ENCODE measurements around the gene C17orf107.

Gene C17orf107

GRCh38 chr17:4947010-4947410 is 47.7 kb downstream of the C17orf107 start:
- no peak overlapping the region for H3K14ac ChIP-seq (ENCODE audit: low read length)
- no peak overlapping the region for H4K91ac ChIP-seq (ENCODE audit: low read depth, low read length, poor library complexity)
- no peak overlapping the region for H4K8ac ChIP-seq (ENCODE audit: low read depth, low read length)
- H2BK15ac ChIP-seq (ENCODE audit: low read length): no peak overlapping the region
- peak overlapping the region; percentile 66 for H3K27ac ChIP-seq (replicated peaks; ENCODE audit: low read length)
- H3K36me3 ChIP-seq (replicated peaks in 1 of 2; ENCODE audit: control insufficient read depth in 2 of 2, insufficient read depth in 2 of 2, low read length in 2 of 2): peaks cover 38 to 51% of the 10 kb centered on the region in 2 donors
- peak overlapping the region; percentile 71 for H3K4me2 ChIP-seq (ENCODE audit: insufficient read depth, low read length, poor library complexity, severe bottlenecking)
- H2AK5ac ChIP-seq (ENCODE audit: low read depth, low read length): no peak overlapping the region
- H2BK120ac ChIP-seq (ENCODE audit: low read depth, low read length): no peak overlapping the region
- no peaks in the 10 kb centered on the region for H3K9me3 ChIP-seq (replicated peaks in 1 of 2; ENCODE audit: control insufficient read depth in 2 of 2, insufficient read depth in 1 of 2, low read depth in 1 of 2, low read length in 2 of 2)
- no peaks in the 10 kb centered on the region for H3K27me3 ChIP-seq (ENCODE audit: control insufficient read depth in 3 of 3, insufficient read depth in 3 of 3, low read depth in 1 of 3, low read length in 3 of 3)
- peaks cover 18 to 22% of the 10 kb centered on the region in 2 donors for H3K4me1 ChIP-seq (ENCODE audit: control insufficient read depth in 2 of 2, insufficient read depth in 1 of 2, low read depth in 1 of 2, low read length in 2 of 2)
- no CpG with 5 or more reads among the region's 7 CpGs for WGBS, 2 donors (ENCODE audit: extremely low coverage in 2 of 2, insufficient read length in 2 of 2, insufficient replicate concordance in 1 of 2)
- no peak for DNase-seq (ENCODE audit: low spot score)
- no peak overlapping the region for H2AFZ ChIP-seq (ENCODE audit: low read length)
- H2BK12ac ChIP-seq (ENCODE audit: low read length): no peak overlapping the region
- H3K18ac ChIP-seq (ENCODE audit: low read length): no peak overlapping the region
- peaks cover 9% of the 10 kb centered on the region for H3K79me1 ChIP-seq (ENCODE audit: low read depth, low read length)
- no peak overlapping the region for H2BK5ac ChIP-seq (ENCODE audit: low read length)
- peak overlapping the region; percentile 75 to 100 for H3K4me3 ChIP-seq (ENCODE audit: low read length in 2 of 2)
- H3K9ac ChIP-seq (ENCODE audit: low read depth, low read length, poor library complexity): no peak overlapping the region
- H3K4ac ChIP-seq (ENCODE audit: low read length): no peak overlapping the region
- H3K23ac ChIP-seq (ENCODE audit: low read depth, low read length, poor library complexity): no peak overlapping the region

- H3K4me2 ChIP-seq (ENCODE audit: insufficient read depth, low read length, poor library complexity, severe bottlenecking): peak overlapping the region; percentile 95
- H3K9ac ChIP-seq (ENCODE audit: low read depth, low read length, poor library complexity): peak overlapping the region; percentile 100
- H2AFZ ChIP-seq (ENCODE audit: low read length): peak overlapping the region; percentile 91
- peak overlapping the region; percentile 99 for H2BK12ac ChIP-seq (ENCODE audit: low read length)
- peak overlapping the region; percentile 95 for H2BK120ac ChIP-seq (ENCODE audit: low read depth, low read length)
- peaks cover 9% of the 10 kb centered on the region for H3K79me1 ChIP-seq (ENCODE audit: low read depth, low read length)
- peaks cover 18 to 22% of the 10 kb centered on the region in 2 donors for H3K4me1 ChIP-seq (ENCODE audit: control insufficient read depth in 2 of 2, insufficient read depth in 1 of 2, low read depth in 1 of 2, low read length in 2 of 2)
- peak overlapping the region; percentile 98 for H2BK5ac ChIP-seq (ENCODE audit: low read length)
- peak overlapping the region; percentile 94 for H3K4ac ChIP-seq (ENCODE audit: low read length)
- H3K23ac ChIP-seq (ENCODE audit: low read depth, low read length, poor library complexity): peak overlapping the region; percentile 99
- no CpG with 5 or more reads among the region's 56 CpGs for WGBS, 2 donors (ENCODE audit: extremely low coverage in 2 of 2, insufficient read length in 2 of 2, insufficient replicate concordance in 1 of 2)
- H3K36me3 ChIP-seq (replicated peaks in 1 of 2; ENCODE audit: control insufficient read depth in 2 of 2, insufficient read depth in 2 of 2, low read length in 2 of 2): peaks cover 34 to 45% of the 10 kb centered on the region in 2 donors
- peak; percentile 59 for DNase-seq (ENCODE audit: low spot score)
- peak overlapping the region; percentile 100 for H3K18ac ChIP-seq (ENCODE audit: low read length)
- peak overlapping the region; percentile 98 for H3K14ac ChIP-seq (ENCODE audit: low read length)
- peak overlapping the region; percentile 96 for H2BK15ac ChIP-seq (ENCODE audit: low read length)
- H3K27me3 ChIP-seq (ENCODE audit: control insufficient read depth in 3 of 3, insufficient read depth in 3 of 3, low read depth in 1 of 3, low read length in 3 of 3): no peaks in the 10 kb centered on the region
- peak overlapping the region; percentile 100 for H3K4me3 ChIP-seq (ENCODE audit: low read length in 2 of 2)
- peak overlapping the region; percentile 88 for H4K91ac ChIP-seq (ENCODE audit: low read depth, low read length, poor library complexity)
- H4K8ac ChIP-seq (ENCODE audit: low read depth, low read length): peak overlapping the region; percentile 88
- H2AK5ac ChIP-seq (ENCODE audit: low read depth, low read length): peak overlapping the region; percentile 98
- H3K9me3 ChIP-seq (replicated peaks in 1 of 2; ENCODE audit: control insufficient read depth in 2 of 2, insufficient read depth in 1 of 2, low read depth in 1 of 2, low read length in 2 of 2): no peaks in the 10 kb centered on the region
- peak overlapping the region; percentile 84 for H3K27ac ChIP-seq (replicated peaks; ENCODE audit: low read length)
These were observed 48.3 kb downstream of the C17orf107 start for GRCh38 chr17:4947411-4948165.

DNA sequence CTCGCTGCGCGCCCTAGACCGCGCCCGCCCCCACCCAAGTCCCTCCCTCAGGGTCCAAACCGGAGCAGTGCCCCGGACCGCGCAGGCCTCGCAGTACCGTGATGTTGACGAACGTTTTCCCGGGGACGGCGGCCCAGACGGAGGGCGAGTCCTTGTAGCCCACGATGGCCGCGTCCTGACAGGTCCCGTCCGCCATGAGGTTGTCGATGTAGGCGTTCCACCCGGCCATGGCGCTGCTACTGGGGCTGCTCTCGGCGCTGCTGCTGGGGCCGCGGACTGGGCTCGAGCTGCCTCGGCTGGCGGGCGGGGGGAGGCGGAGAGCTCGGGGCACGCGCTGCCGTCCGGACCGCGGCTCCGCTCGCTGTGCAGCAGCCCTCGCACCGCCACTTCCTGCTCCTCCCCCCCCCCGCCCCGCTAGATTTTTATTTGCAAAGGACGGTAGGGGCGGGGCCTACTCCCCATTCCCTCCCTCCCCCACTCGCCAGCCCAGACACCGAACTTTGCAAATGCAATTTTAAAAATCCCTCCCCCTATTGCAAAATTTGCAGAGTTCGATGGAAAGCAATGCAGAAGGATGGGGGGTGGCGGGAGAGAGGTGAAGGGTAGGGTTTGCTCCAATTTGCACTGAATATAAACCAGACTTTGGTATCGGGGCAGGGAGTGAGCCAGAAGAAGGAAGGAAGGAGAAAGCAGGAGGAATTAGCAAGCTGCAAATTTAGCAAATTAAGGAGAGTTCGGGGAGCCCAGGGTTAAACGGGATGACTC is 49.0 kb downstream of the C17orf107 start, which contains the start of gene PFN1:
Gene PFN1 (minus strand): TSS at position 365 of the 765 bp plus-strand sequence. CDS start 136 bp downstream, at position 229.
- Histone ChIP-seq H3K4me1 (ENCODE audit: control insufficient read depth in 2 of 2, insufficient read depth in 1 of 2, low read depth in 1 of 2, low read length in 2 of 2) (peaks cover 18 to 22% of the 10 kb centered on the region in 2 donors), H3K79me1 (ENCODE audit: low read depth, low read length) (peaks cover 6% of the 10 kb centered on the region), H2AK5ac (ENCODE audit: low read depth, low read length) (peak within 1 kb of the TSS; percentile 98), H2BK15ac (ENCODE audit: low read length) (peak within 1 kb of the TSS; percentile 96), H3K4me2 (ENCODE audit: insufficient read depth, low read length, poor library complexity, severe bottlenecking) (peak within 1 kb of the TSS; percentile 95), H2BK5ac (ENCODE audit: low read length) (peak within 1 kb of the TSS; percentile 100), H4K8ac (ENCODE audit: low read depth, low read length) (peak within 1 kb of the TSS; percentile 88), H2AFZ (ENCODE audit: low read length) (peak within 1 kb of the TSS; percentile 91), H3K14ac (ENCODE audit: low read length) (peak within 1 kb of the TSS; percentile 98), H3K36me3 (replicated peaks in 1 of 2; ENCODE audit: control insufficient read depth in 2 of 2, insufficient read depth in 2 of 2, low read length in 2 of 2) (peaks cover 26 to 38% of the 10 kb centered on the region in 2 donors), H3K27ac (replicated peaks; ENCODE audit: low read length) (peak within 1 kb of the TSS; percentile 100), H3K4ac (ENCODE audit: low read length) (peak within 1 kb of the TSS; percentile 94), H3K9ac (ENCODE audit: low read depth, low read length, poor library complexity) (peak within 1 kb of the TSS; percentile 100), H4K91ac (ENCODE audit: low read depth, low read length, poor library complexity) (peak within 1 kb of the TSS; percentile 88), H3K18ac (ENCODE audit: low read length) (peak within 1 kb of the TSS; percentile 100), H2BK12ac (ENCODE audit: low read length) (peak within 1 kb of the TSS; percentile 99), H2BK120ac (ENCODE audit: low read depth, low read length) (peak within 1 kb of the TSS; percentile 95), H3K9me3 (replicated peaks in 1 of 2; ENCODE audit: control insufficient read depth in 2 of 2, insufficient read depth in 1 of 2, low read depth in 1 of 2, low read length in 2 of 2) (no peaks in the 10 kb centered on the region), H3K23ac (ENCODE audit: low read depth, low read length, poor library complexity) (peak within 1 kb of the TSS; percentile 99), H3K27me3 (ENCODE audit: control insufficient read depth in 3 of 3, insufficient read depth in 3 of 3, low read depth in 1 of 3, low read length in 3 of 3) (no peaks in the 10 kb centered on the region), H3K4me3 (ENCODE audit: low read length in 2 of 2) (peak within 1 kb of the TSS; percentile 100)
- DNase-seq (ENCODE audit: low spot score): peak; percentile 82
- WGBS, 2 donors (ENCODE audit: extremely low coverage in 2 of 2, insufficient read length in 2 of 2, insufficient replicate concordance in 1 of 2): no CpG with 5 or more reads among the region's 59 CpGs
